Measurements from ENCODE around the gene NECAB3. TPM values are rescaled to one million over a fixed set of nuclear protein-coding genes. Genes with fewer than 3 reads are reported as not detected.

NECAB3 gene
- total and polyA plus RNA-seq, 7 donors: 37.8 to 98.0 (median 63.7) TPM

- no peaks in the 10 kb centered on the region for H3K4me1 ChIP-seq
- ATAC-seq: no peak
- 80 to 84% (median 82%) methylated on average over 14 of the region's 14 CpGs for WGBS, 3 donors
- H3K27ac ChIP-seq: no peak overlapping the region
- no peak for DNase-seq
- intact Hi-C loops (cut with DNase I): no loop called here
- no peaks in the 10 kb centered on the region for H3K9me3 ChIP-seq
- peaks cover 0 to 74% of the 10 kb centered on the region in 2 donors for H3K36me3 ChIP-seq (ENCODE audit: insufficient read depth in 1 of 2, low read depth in 1 of 2)
- no peak overlapping the region for H3K4me3 ChIP-seq
- TF ChIP-seq, protein P1, sequence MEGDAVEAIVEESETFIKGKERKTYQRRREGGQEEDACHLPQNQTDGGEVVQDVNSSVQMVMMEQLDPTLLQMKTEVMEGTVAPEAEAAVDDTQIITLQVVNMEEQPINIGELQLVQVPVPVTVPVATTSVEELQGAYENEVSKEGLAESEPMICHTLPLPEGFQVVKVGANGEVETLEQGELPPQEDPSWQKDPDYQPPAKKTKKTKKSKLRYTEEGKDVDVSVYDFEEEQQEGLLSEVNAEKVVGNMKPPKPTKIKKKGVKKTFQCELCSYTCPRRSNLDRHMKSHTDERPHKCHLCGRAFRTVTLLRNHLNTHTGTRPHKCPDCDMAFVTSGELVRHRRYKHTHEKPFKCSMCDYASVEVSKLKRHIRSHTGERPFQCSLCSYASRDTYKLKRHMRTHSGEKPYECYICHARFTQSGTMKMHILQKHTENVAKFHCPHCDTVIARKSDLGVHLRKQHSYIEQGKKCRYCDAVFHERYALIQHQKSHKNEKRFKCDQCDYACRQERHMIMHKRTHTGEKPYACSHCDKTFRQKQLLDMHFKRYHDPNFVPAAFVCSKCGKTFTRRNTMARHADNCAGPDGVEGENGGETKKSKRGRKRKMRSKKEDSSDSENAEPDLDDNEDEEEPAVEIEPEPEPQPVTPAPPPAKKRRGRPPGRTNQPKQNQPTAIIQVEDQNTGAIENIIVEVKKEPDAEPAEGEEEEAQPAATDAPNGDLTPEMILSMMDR (IDR thresholded peaks at IDR 0.05): no peak
- H3K27me3 ChIP-seq (ENCODE audit: insufficient read depth in 3 of 3, low read length in 2 of 3): no peaks in the 10 kb centered on the region
Measured at GRCh38 chr20:33710681-33711445, 36.6 kb upstream of the NECAB3 start.

- no peaks in the 10 kb centered on the region for H3K9me3 ChIP-seq
- no peaks in the 10 kb centered on the region for H3K27me3 ChIP-seq (ENCODE audit: insufficient read depth in 3 of 3, low read length in 2 of 3)
- no peak overlapping the region for H3K27ac ChIP-seq
- 85 to 87% (median 87%) methylated on average over 16 of the region's 16 CpGs for WGBS, 3 donors
- H3K4me1 ChIP-seq: no peaks in the 10 kb centered on the region
- ATAC-seq (peak in 1 of 4 donors; percentile 13), DNase-seq (no peak)
- H3K4me3 ChIP-seq: no peak overlapping the region
- TF ChIP-seq, protein P1 (IDR thresholded peaks at IDR 0.05): no peak
- intact Hi-C loops (cut with DNase I): no loop called here
- H3K36me3 ChIP-seq (ENCODE audit: insufficient read depth in 1 of 2, low read depth in 1 of 2): peaks cover 0 to 70% of the 10 kb centered on the region in 2 donors
Measured at GRCh38 chr20:33709905-33710541, 35.8 kb upstream of the NECAB3 start.

DNA sequence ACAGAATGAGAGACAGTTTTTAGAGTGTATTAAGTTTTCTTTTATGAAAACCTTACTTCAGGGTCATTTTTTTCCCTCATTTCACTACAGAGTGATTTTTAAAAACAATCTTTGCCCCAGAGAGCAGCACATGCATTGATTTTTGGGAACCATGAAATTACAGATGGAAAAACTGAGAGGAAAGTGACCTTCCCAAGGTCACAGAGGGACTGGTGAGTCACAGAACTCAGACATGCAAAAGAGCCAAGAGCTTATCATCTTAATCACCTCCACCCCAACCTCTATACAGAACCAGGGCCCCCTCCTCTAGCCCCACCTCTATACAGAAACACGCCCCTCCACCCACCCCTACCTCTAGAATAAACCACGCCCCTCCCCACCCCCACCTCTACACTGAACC, 35.2 kb upstream of the NECAB3 start:
- intact Hi-C loops (cut with DNase I): no loop called here
- ATAC-seq (no peak), DNase-seq (no peak)
- Histone ChIP-seq H3K4me1 (no peaks in the 10 kb centered on the region), H3K27me3 (ENCODE audit: insufficient read depth in 3 of 3, low read length in 2 of 3) (no peaks in the 10 kb centered on the region), H3K36me3 (ENCODE audit: insufficient read depth in 1 of 2, low read depth in 1 of 2) (peaks cover 0 to 65% of the 10 kb centered on the region in 2 donors), H3K27ac (no peak overlapping the region), H3K4me3 (no peak overlapping the region), H3K9me3 (no peaks in the 10 kb centered on the region)
- 82 to 90% (median 86%) methylated on average over 2 of the region's 2 CpGs for WGBS, 3 donors
- TF ChIP-seq, protein P1 (IDR thresholded peaks at IDR 0.05): no peak

DNA sequence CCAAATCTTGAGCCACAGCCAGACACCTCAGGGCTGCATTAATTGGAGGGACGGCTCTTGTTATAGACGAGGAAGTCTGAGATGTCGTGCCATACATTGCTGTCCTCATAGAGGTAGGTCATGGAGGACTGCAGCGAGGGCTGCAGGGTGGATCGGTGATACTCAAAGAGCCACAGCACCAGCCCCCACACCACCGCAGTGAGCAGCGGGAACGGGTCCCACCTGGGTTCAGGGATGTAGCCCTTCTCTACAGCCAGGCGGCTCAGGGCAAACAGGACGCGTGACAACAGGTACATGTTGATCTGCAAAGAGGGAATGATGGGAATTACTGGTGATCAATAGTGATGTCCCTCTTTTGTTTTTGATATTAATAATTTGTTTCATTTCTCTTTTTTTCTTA, 33.4 kb upstream of the NECAB3 start:
- DNase-seq: no peak

More for the DNA sequence above, 33.4 kb upstream of the NECAB3 start:
- 91 to 92% (median 92%) methylated on average over 11 of the region's 11 CpGs for WGBS, 3 donors
- no peak for ATAC-seq
- H3K27ac ChIP-seq: no peak overlapping the region
- H3K9me3 ChIP-seq: no peaks in the 10 kb centered on the region
- no peaks in the 10 kb centered on the region for H3K27me3 ChIP-seq (ENCODE audit: insufficient read depth in 3 of 3, low read length in 2 of 3)
- intact Hi-C loops (cut with DNase I): no loop called here
- TF ChIP-seq, protein P1 (IDR thresholded peaks at IDR 0.05): no peak
- H3K4me1 ChIP-seq: no peaks in the 10 kb centered on the region
- H3K4me3 ChIP-seq: no peak overlapping the region
- H3K36me3 ChIP-seq (ENCODE audit: insufficient read depth in 1 of 2, low read depth in 1 of 2): peaks cover 0 to 47% of the 10 kb centered on the region in 2 donors
